ENCODE data around the gene CCNK.

Gene CCNK

DNA sequence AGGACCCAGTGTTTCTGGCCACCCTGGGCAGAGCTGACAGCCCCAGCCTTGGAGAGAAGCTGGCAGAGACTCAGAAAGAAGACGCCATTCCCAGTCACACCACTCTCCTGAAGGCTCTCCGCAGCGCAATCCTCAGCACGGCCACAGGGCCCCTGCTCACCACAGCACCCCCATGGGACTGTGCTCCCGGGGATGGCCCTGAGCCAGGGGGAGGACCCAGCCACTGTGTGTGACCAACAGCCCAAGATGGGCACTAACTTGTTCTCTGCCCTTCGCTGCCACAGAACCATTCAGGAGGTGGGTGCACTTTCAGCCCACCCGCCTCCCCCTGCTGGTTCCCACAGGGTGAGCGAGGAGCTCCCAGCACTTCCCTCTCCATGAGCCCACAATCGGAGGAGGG is 57.1 kb downstream of the CCNK start:
- TF ChIP-seq, protein P1, sequence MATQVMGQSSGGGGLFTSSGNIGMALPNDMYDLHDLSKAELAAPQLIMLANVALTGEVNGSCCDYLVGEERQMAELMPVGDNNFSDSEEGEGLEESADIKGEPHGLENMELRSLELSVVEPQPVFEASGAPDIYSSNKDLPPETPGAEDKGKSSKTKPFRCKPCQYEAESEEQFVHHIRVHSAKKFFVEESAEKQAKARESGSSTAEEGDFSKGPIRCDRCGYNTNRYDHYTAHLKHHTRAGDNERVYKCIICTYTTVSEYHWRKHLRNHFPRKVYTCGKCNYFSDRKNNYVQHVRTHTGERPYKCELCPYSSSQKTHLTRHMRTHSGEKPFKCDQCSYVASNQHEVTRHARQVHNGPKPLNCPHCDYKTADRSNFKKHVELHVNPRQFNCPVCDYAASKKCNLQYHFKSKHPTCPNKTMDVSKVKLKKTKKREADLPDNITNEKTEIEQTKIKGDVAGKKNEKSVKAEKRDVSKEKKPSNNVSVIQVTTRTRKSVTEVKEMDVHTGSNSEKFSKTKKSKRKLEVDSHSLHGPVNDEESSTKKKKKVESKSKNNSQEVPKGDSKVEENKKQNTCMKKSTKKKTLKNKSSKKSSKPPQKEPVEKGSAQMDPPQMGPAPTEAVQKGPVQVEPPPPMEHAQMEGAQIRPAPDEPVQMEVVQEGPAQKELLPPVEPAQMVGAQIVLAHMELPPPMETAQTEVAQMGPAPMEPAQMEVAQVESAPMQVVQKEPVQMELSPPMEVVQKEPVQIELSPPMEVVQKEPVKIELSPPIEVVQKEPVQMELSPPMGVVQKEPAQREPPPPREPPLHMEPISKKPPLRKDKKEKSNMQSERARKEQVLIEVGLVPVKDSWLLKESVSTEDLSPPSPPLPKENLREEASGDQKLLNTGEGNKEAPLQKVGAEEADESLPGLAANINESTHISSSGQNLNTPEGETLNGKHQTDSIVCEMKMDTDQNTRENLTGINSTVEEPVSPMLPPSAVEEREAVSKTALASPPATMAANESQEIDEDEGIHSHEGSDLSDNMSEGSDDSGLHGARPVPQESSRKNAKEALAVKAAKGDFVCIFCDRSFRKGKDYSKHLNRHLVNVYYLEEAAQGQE (IDR thresholded peaks at IDR 0.05; ENCODE audit: insufficient read depth in 1 of 2, low read depth in 2 of 2, low read length in 2 of 2): no peak
- TF ChIP-seq SIN3A (IDR thresholded peaks at IDR 0.05; ENCODE audit: borderline replicate concordance, insufficient read depth, low read length) (no peak), POLR2AphosphoS5 (IDR thresholded peaks at IDR 0.05; ENCODE audit: low read depth, low read length) (no peak), FOXP2 (optimal IDR thresholded peaks at IDR 0.05; ENCODE audit: borderline replicate concordance, extremely low read depth, extremely low read length, insufficient read depth) (no peak), TAF1 (IDR thresholded peaks at IDR 0.05; ENCODE audit: borderline replicate concordance, insufficient read depth, low read length) (no peak)

GRCh38 chr14:99538733-99539132 is 57.5 kb downstream of the CCNK start:
- TF ChIP-seq, protein P1 (IDR thresholded peaks at IDR 0.05; ENCODE audit: insufficient read depth in 1 of 2, low read depth in 2 of 2, low read length in 2 of 2): no peak

DNA sequence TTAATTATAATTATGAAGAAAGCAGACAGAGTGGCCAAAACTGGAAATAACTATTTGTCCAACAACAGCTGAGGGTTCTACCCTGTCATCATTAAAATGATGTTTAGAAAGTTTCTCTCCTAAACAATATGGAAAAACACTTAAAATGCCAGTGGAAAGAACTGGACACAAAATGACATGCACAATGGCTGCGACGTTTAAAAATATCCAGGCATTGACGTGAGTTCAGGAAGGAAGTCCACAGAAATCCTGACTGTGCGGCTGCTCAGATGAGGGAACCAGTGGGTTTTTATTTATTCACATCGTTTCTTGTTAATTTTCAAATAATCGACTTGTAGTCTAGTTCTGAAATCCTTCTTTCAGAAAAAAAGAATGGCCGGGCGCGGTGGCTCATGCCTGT is 58.3 kb downstream of the CCNK start:
- TF ChIP-seq POLR2AphosphoS5 (IDR thresholded peaks at IDR 0.05; ENCODE audit: low read depth, low read length): no peak
- no peak for TF ChIP-seq FOXP2 (optimal IDR thresholded peaks at IDR 0.05; ENCODE audit: borderline replicate concordance, extremely low read depth, extremely low read length, insufficient read depth)
- no peak for TF ChIP-seq SIN3A (IDR thresholded peaks at IDR 0.05; ENCODE audit: borderline replicate concordance, insufficient read depth, low read length)
- TF ChIP-seq, protein P1 (IDR thresholded peaks at IDR 0.05; ENCODE audit: insufficient read depth in 1 of 2, low read depth in 2 of 2, low read length in 2 of 2): no peak
- TF ChIP-seq TAF1 (IDR thresholded peaks at IDR 0.05; ENCODE audit: borderline replicate concordance, insufficient read depth, low read length): no peak

- no peak for TF ChIP-seq TAF1 (IDR thresholded peaks at IDR 0.05; ENCODE audit: borderline replicate concordance, insufficient read depth, low read length)
- TF ChIP-seq POLR2AphosphoS5 (IDR thresholded peaks at IDR 0.05; ENCODE audit: low read depth, low read length): no peak
- TF ChIP-seq SIN3A (IDR thresholded peaks at IDR 0.05; ENCODE audit: borderline replicate concordance, insufficient read depth, low read length): no peak
- TF ChIP-seq, protein P1 (IDR thresholded peaks at IDR 0.05; ENCODE audit: insufficient read depth in 1 of 2, low read depth in 2 of 2, low read length in 2 of 2): no peak
- TF ChIP-seq FOXP2 (optimal IDR thresholded peaks at IDR 0.05; ENCODE audit: borderline replicate concordance, extremely low read depth, extremely low read length, insufficient read depth): no peak
Observed at GRCh38 chr14:99540196-99541032, 59.2 kb downstream of the CCNK start.

- no peak for TF ChIP-seq POLR2AphosphoS5 (IDR thresholded peaks at IDR 0.05; ENCODE audit: low read depth, low read length)
Observed at GRCh38 chr14:99541211-99541610, 60.0 kb downstream of the CCNK start.

Data from PFSK-1 (cell line).